OCI-LY7 (cell line): ENCODE measurements around the gene PEX5L.

Experiments
- CTCF ChIP-seq: fragments of 200-600 bp; sonication (generic); conservative IDR thresholded peaks from 2 replicates; pipeline ENCODE4 v1.5.1; 2014; ENCODE audit warnings: mild to moderate bottlenecking, antibody characterized with exemption, low read length, moderate library complexity, mixed read lengths
- EZH2phosphoT487 ChIP-seq: fragments of 200-600 bp; sonication (generic); IDR thresholded peaks from 2 replicates; pipeline ENCODE4 v1.6.1; 2018; ENCODE audit warnings: low read depth, borderline replicate concordance, mild to moderate bottlenecking, mixed run types, antibody characterized with exemption, low read length, moderate library complexity, mixed read lengths

DNA sequence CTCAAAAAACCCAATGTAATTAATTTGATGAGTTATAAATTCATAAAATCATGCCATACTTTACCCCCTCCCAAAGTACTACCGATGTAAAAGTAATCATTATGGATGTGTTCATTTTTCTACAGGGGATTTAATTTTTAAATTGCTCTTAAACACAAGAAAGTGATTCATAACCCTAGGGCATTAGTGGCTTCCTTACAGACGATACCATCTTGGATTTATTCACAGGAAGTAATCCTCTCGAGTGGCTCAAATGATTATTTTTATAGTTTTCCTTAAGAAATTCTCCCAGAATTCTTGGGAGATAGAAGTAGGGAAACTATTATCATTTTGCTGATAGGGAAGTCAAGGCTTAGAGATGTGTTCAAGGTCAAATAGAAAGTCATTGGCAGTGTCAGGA, 80.9 kb downstream of the PEX5L start:
- TF ChIP-seq CTCF = no peak
- no peak for TF ChIP-seq EZH2phosphoT487
